ENCODE results near the gene MXD3. TPM values are rescaled to one million over a fixed set of nuclear protein-coding genes. Genes with fewer than 3 reads are reported as not detected.

Gene MXD3
- total RNA-seq, 1 experiment from 2014 or later = 36.3 TPM

GRCh38 chr5:177334155-177334551, 22.5 kb upstream of the MXD3 start:
- no peaks in the 10 kb centered on the region for H3K9me3 Mint-ChIP-seq (ENCODE audit: low read depth, unreplicated experiment)
- CTCF ChIA-PET = no interaction called here
- peaks cover 81% of the 10 kb centered on the region for H3K36me3 Mint-ChIP-seq (ENCODE audit: insufficient read depth, unreplicated experiment)
- H3K27ac Mint-ChIP-seq (ENCODE audit: unreplicated experiment) = no peak overlapping the region
- no peak overlapping the region for H3K4me3 Mint-ChIP-seq (ENCODE audit: low read depth, unreplicated experiment)
- no peak for DNase-seq
- BruUV-seq (replicated peaks) = no TSS peak
- peaks cover 19% of the 10 kb centered on the region for H3K4me1 Mint-ChIP-seq (ENCODE audit: low read depth, unreplicated experiment)
- H3K27me3 Mint-ChIP-seq (ENCODE audit: unreplicated experiment) = no peaks in the 10 kb centered on the region
- intact Hi-C loops (cut with micrococcal nuclease; ENCODE audit: unreplicated experiment) = no loop called here
- TF ChIP-seq CTCF (IDR thresholded peaks at IDR 0.05; ENCODE audit: unreplicated experiment) = no peak

- CTCF ChIA-PET = no interaction called here
- no peak overlapping the region for H3K4me3 Mint-ChIP-seq (ENCODE audit: low read depth, unreplicated experiment)
- BruUV-seq (replicated peaks) = no TSS peak
- H3K4me1 Mint-ChIP-seq (ENCODE audit: low read depth, unreplicated experiment) = peaks cover 15% of the 10 kb centered on the region
- no peaks in the 10 kb centered on the region for H3K27me3 Mint-ChIP-seq (ENCODE audit: unreplicated experiment)
- intact Hi-C loops (cut with micrococcal nuclease; ENCODE audit: unreplicated experiment) = no loop called here
- H3K36me3 Mint-ChIP-seq (ENCODE audit: insufficient read depth, unreplicated experiment) = peaks cover 81% of the 10 kb centered on the region
- no peak for DNase-seq
- no peak for TF ChIP-seq CTCF (IDR thresholded peaks at IDR 0.05; ENCODE audit: unreplicated experiment)
- H3K9me3 Mint-ChIP-seq (ENCODE audit: low read depth, unreplicated experiment) = no peaks in the 10 kb centered on the region
- no peak overlapping the region for H3K27ac Mint-ChIP-seq (ENCODE audit: unreplicated experiment)
These were observed 21.9 kb upstream of the MXD3 start for GRCh38 chr5:177333420-177334154.

- Mint-ChIP-seq H3K4me1 (ENCODE audit: low read depth, unreplicated experiment) (peaks cover 22% of the 10 kb centered on the region), H3K27me3 (ENCODE audit: unreplicated experiment) (no peaks in the 10 kb centered on the region), H3K27ac (ENCODE audit: unreplicated experiment) (no peak overlapping the region), H3K4me3 (ENCODE audit: low read depth, unreplicated experiment) (no peak overlapping the region), H3K9me3 (ENCODE audit: low read depth, unreplicated experiment) (no peaks in the 10 kb centered on the region), H3K36me3 (ENCODE audit: insufficient read depth, unreplicated experiment) (peaks cover 87% of the 10 kb centered on the region)
- TF ChIP-seq CTCF (IDR thresholded peaks at IDR 0.05; ENCODE audit: unreplicated experiment) = no peak
- intact Hi-C loops (cut with micrococcal nuclease; ENCODE audit: unreplicated experiment) = no loop called here
- BruUV-seq (replicated peaks) = no TSS peak
- DNase-seq = no peak
- CTCF ChIA-PET = no interaction called here
These were observed 21.2 kb upstream of the MXD3 start for GRCh38 chr5:177332896-177333260.

- peaks cover 28% of the 10 kb centered on the region for H3K4me1 Mint-ChIP-seq (ENCODE audit: low read depth, unreplicated experiment)
- H3K27me3 Mint-ChIP-seq (ENCODE audit: unreplicated experiment) = no peaks in the 10 kb centered on the region
- CTCF ChIA-PET = no interaction called here
- no peak overlapping the region for H3K4me3 Mint-ChIP-seq (ENCODE audit: low read depth, unreplicated experiment)
- no peak for TF ChIP-seq CTCF (IDR thresholded peaks at IDR 0.05; ENCODE audit: unreplicated experiment)
- H3K36me3 Mint-ChIP-seq (ENCODE audit: insufficient read depth, unreplicated experiment) = peaks cover 91% of the 10 kb centered on the region
- no peaks in the 10 kb centered on the region for H3K9me3 Mint-ChIP-seq (ENCODE audit: low read depth, unreplicated experiment)
- intact Hi-C loops (cut with micrococcal nuclease; ENCODE audit: unreplicated experiment) = no loop called here
- no TSS peak for BruUV-seq (replicated peaks)
- DNase-seq = no peak
- H3K27ac Mint-ChIP-seq (ENCODE audit: unreplicated experiment) = no peak overlapping the region
These were observed 20.6 kb upstream of the MXD3 start for GRCh38 chr5:177332031-177332895.

All from Calu3 (cell line).